ENCODE measurements around the gene EVX2. TPM values are rescaled to one million over a fixed set of nuclear protein-coding genes. Genes with fewer than 3 reads are reported as not detected.

Gene EVX2
- total RNA-seq, 2 experiments from 2014 or later, result not detected

DNA sequence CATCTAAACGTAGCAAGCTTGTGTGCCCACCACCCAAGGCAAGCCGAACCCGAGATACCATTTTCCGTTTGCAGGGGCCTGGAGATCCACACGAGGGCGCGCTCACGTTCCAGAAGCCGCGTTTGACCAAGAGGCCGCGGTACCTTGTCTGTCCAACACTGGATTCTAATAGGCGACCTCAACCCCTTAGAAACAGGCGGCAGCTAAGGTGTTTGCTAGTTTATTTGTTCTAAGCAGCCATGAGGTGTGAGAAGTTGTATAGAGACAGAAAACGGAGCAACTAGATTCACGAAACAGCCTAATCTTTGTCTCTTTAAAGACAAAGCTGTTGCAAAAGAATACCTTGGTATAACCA is 27.5 kb upstream of the EVX2 start:
- peaks cover 6% of the 10 kb centered on the region for H3K36me3 Mint-ChIP-seq (ENCODE audit: low read depth)
- no peak for DNase-seq
- H3K27ac Mint-ChIP-seq, result no peak overlapping the region

DNA sequence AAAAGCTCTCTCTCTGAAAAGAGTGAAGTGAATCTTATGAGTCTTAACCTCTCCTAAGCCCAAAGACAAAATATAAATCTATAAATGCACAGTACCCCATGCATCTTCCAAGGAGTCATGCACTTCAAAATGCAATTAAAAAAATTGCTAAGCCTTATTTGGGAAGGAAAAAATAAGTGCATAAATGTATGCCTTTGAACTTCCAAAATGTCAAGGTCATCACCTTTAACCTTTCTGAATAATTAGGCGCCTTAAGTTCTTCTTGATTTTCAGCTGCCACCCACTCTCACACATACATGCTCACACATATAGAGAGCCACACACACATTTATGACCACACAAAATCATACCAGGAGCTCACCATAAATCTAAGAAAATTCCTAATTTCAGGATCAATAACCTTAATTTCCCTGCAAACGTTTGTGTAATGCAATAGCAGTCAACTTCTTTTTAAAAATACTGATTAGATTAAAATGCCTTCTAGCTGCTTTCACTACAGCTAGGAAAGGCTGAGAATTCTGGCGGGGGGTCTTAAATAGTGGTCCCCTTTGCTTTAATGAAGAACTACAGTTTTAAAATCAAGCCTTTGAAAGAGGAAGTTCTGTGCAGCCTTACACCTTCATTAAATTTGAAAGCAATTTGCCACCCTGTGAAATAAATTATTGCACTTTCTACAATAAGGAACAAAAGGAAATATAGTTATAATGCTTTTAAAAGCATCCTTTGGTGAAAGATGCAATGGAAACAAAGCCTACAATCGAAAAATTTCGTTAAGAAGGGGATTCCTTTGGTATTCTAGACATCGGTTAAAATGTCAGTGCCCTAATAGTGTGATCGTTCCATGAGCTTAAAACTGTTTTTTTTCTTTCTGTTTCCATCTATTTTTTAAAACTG is 26.9 kb upstream of the EVX2 start:
- ATAC-seq (no peak), DNase-seq (no peak)
- H3K27ac Mint-ChIP-seq, result no peak overlapping the region

More for the DNA sequence above, 27.5 kb upstream of the EVX2 start:
- peaks cover 4% of the 10 kb centered on the region for H3K9me3 Mint-ChIP-seq (ENCODE audit: insufficient read depth)
- H3K4me3 Mint-ChIP-seq, result no peak overlapping the region
- H3K27me3 Mint-ChIP-seq (ENCODE audit: low read depth), result peaks cover 74% of the 10 kb centered on the region
- CTCF ChIA-PET, result interaction anchor here (0.7 to 2.3 kb wide), 9 partner anchors 9 to 50 kb away, joined by 3 to 8 read pairs (median 4); no protein-coding TSS in a partner anchor
- POLR2A ChIA-PET, result interaction anchor here (0.5 to 0.6 kb wide), 2 partner anchors 17 to 47 kb away, joined by 3 read pairs; no protein-coding TSS in a partner anchor
- no peak for ATAC-seq
- H3K4me1 Mint-ChIP-seq (ENCODE audit: low read depth), result peaks cover 8% of the 10 kb centered on the region

DNA sequence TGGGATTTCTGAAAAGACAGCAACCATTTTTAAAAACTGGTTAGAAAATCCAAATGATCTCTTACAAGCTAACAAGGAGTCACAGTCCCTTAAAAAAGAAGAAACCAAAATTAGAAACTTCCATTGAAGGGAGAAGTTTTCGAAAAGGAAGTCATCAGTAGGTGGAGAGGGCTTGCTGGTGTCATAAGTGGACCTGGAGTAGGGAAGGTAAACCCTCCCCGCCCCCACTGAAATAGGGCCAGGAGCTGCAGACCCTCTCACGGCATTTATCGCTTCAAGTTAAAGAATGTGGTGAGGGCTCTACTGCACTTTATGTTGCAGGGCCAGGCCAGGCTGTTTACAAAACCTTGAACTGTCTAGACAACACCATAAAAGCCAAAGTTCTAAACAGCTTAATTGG is 26.2 kb upstream of the EVX2 start:
- no peak for DNase-seq
- H3K27me3 Mint-ChIP-seq (ENCODE audit: low read depth), result peaks cover 80% of the 10 kb centered on the region
- ChIA-PET POLR2A (no interaction called here), CTCF (interaction anchor here (0.6 to 2.3 kb wide), 5 partner anchors 10 to 444 kb away, joined by 3 to 8 read pairs (median 3); no protein-coding TSS in a partner anchor)
- H3K36me3 Mint-ChIP-seq (ENCODE audit: low read depth), result peaks cover 9% of the 10 kb centered on the region
- ATAC-seq, result no peak
- H3K27ac Mint-ChIP-seq, result no peak overlapping the region
- H3K4me1 Mint-ChIP-seq (ENCODE audit: low read depth), result peaks cover 10% of the 10 kb centered on the region
- peaks cover 4% of the 10 kb centered on the region for H3K9me3 Mint-ChIP-seq (ENCODE audit: insufficient read depth)
- no peak overlapping the region for H3K4me3 Mint-ChIP-seq

More for the DNA sequence above, 26.9 kb upstream of the EVX2 start:
- no peak overlapping the region for H3K4me3 Mint-ChIP-seq
- peaks cover 9% of the 10 kb centered on the region for H3K36me3 Mint-ChIP-seq (ENCODE audit: low read depth)
- CTCF ChIA-PET, result interaction anchor here (0.6 to 2.3 kb wide), 12 partner anchors 8 to 444 kb away, joined by 3 to 8 read pairs (median 4); no protein-coding TSS in a partner anchor
- POLR2A ChIA-PET, result interaction anchor here (0.5 to 0.6 kb wide), 2 partner anchors 17 to 46 kb away, joined by 3 read pairs; no protein-coding TSS in a partner anchor
- peaks cover 77% of the 10 kb centered on the region for H3K27me3 Mint-ChIP-seq (ENCODE audit: low read depth)
- H3K9me3 Mint-ChIP-seq (ENCODE audit: insufficient read depth), result peaks cover 4% of the 10 kb centered on the region
- H3K4me1 Mint-ChIP-seq (ENCODE audit: low read depth), result peaks cover 10% of the 10 kb centered on the region

DNA sequence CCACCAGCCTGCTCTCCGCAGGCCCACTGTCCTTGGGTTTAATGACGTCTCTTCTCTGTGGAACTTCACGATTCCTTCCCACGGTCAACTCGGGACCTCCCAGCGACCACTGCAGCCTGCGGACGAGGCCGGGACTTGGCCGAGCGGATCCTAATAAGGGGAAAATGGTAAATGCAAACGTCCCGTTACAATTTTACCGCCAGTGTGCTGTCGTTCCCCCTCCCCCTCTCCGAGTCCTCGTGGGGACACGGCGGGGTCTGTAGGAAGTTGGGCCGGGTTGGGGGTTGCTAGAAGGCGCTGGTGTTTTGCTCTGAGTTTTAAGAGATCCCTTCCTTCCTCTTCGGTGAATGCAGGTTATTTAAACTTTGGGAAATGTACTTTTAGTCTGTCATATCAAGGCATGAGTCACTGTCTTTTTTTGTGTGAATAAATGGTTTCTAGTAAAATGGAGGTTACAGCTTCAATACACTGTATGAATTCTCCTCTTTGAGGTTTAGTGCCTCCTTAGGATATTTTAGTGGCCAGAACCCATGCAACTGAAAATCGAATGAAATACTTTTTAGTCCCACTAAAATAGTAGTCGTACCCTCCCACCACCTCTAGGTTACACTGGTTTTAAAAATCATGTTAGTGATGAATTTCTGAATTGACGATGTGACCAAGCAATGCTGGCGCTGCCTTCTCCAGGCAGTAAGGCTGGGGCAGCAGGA is 25.6 kb upstream of the EVX2 start:
- H3K4me3 Mint-ChIP-seq, result peak overlapping the region; percentile 1

DNA sequence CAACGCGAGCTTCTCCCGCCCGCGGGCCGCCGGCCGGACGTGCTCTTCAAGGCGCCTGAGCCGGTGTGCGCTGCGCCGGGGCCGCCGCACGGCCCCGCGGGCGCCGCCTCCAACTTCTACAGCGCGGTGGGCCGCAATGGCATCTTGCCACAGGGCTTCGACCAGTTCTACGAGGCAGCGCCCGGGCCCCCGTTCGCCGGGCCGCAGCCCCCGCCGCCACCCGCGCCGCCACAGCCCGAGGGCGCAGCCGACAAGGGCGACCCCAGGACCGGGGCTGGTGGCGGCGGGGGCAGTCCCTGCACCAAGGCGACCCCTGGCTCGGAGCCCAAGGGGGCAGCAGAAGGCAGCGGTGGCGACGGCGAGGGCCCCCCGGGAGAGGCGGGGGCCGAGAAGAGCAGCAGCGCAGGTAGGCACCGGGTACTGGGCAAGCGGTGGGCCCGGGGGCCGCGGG is 24.0 kb upstream of the EVX2 start:
- Mint-ChIP-seq H3K4me1 (ENCODE audit: low read depth) (peaks cover 10% of the 10 kb centered on the region), H3K36me3 (ENCODE audit: low read depth) (peaks cover 9% of the 10 kb centered on the region), H3K4me3 (no peak overlapping the region), H3K27ac (no peak overlapping the region), H3K27me3 (ENCODE audit: low read depth) (peaks cover 79% of the 10 kb centered on the region), H3K9me3 (ENCODE audit: insufficient read depth) (no peaks in the 10 kb centered on the region)
- no peak for DNase-seq
- ChIA-PET CTCF (no interaction called here), POLR2A (no interaction called here)
- no peak for ATAC-seq

More for the DNA sequence above, 25.6 kb upstream of the EVX2 start:
- peaks cover 80% of the 10 kb centered on the region for H3K27me3 Mint-ChIP-seq (ENCODE audit: low read depth)
- peaks cover 10% of the 10 kb centered on the region for H3K4me1 Mint-ChIP-seq (ENCODE audit: low read depth)
- ATAC-seq (no peak), DNase-seq (no peak)
- H3K27ac Mint-ChIP-seq, result peak overlapping the region; percentile 37
- peaks cover 4% of the 10 kb centered on the region for H3K9me3 Mint-ChIP-seq (ENCODE audit: insufficient read depth)
- POLR2A ChIA-PET, result no interaction called here
- CTCF ChIA-PET, result interaction anchor here (1.3 to 2.3 kb wide), 2 partner anchors 11 to 18 kb away, joined by 3 to 8 read pairs; no protein-coding TSS in a partner anchor
- H3K36me3 Mint-ChIP-seq (ENCODE audit: low read depth), result peaks cover 9% of the 10 kb centered on the region

DNA sequence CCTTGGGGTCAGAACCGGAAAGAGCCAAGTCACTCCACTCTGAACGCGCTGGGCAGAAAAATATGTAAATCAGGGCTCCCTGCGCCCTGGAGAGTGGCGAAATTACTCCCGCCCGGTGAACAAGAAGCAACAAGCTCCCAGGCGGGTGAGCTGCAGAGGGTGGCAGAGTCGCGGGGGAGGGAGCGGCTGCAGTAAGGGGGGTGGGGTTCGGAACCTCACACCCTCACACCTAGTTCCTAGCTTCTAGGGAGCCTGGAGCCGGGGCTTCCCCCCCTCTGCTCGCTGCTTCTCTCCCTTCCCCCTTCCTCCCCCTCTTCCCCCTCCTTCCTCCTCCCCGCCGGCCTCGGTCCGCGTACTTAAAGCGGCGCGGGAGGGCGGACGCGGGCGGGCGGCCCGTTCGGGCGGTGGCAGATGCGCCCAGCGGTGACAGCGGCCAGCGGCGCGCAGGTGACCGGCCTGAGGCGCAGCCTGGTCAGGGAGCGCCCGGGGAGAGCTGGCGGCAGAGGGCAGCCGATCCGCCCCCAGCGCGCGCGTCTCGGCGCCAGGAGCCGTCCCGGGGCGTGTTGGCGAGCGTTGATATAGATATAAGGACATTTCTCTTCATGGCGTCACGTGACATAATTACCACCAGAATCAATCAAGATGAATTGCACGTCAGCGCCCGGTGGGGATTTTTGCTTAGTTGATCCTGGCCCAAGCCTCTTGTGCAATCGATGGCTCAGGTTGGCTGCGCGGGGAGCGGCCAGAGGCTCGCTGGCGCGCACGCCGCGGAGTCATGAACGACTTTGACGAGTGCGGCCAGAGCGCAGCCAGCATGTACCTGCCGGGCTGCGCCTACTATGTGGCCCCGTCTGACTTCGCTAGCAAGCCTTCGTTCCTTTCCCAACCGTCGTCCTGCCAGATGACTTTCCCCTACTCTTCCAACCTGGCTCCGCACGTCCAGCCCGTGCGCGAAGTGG is 23.1 kb upstream of the EVX2 start, which contains the start of gene HOXD11:
Gene HOXD11, plus strand, starts transcription at position 700 of the 959 bp plus-strand sequence. Its CDS starts 76 bp downstream, at position 776.
- Mint-ChIP-seq H3K27ac (peak within 1 kb of the TSS; percentile 74), H3K4me3 (peak within 1 kb of the TSS; percentile 33), H3K36me3 (ENCODE audit: low read depth) (peaks cover 8% of the 10 kb centered on the region), H3K9me3 (ENCODE audit: insufficient read depth) (no peaks in the 10 kb centered on the region), H3K4me1 (ENCODE audit: low read depth) (peaks cover 10% of the 10 kb centered on the region), H3K27me3 (ENCODE audit: low read depth) (peaks cover 80% of the 10 kb centered on the region)
- DNase-seq, result no peak
- ChIA-PET CTCF (no interaction called here), POLR2A (no interaction called here)
- no peak for ATAC-seq

DNA sequence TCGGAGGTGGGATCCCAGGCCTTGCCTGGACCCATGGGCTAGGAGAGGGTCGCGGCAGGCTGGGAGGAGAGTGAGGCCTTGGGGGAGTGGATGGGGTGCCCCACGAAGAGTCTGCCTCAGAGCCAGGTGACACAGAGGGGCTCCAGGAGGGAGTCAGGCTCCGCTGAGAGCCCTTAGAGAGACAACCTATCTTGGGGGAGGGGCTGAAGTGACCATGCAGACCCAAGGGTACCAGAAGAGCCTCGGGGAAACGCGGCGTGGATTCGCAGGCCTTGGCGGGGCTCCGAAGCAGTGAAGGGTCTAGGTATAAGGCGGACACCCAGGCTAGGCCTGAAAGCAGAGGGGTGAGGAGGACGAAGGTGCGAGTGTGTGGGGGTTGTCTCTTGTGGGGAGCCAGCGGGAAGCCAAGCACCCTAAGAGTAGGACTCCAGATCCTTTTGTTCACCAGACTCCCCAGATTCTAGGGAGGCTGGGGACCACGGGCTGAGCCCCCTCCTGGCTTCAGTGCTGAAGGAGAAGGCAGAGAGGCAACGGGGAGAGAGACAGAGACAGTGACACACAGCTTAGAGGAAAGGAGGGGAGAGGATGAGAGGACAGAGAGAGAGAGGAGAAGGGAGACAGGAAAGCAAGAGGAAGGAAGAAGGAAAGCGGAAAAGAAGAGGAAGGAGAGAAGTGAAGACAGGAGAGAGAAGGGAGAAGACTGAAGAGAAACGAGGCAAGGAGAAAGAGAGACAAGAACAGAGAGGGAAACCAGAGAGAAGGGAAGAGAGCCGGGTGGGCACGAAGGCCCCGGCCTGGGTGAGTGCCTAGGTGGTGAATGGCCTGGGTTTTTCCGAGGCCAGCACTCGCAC is 22.2 kb upstream of the EVX2 start:
- ATAC-seq (no peak), DNase-seq (no peak)
- H3K36me3 Mint-ChIP-seq (ENCODE audit: low read depth), result peaks cover 6% of the 10 kb centered on the region
- peak overlapping the region; percentile 33 for H3K4me3 Mint-ChIP-seq
- peaks cover 80% of the 10 kb centered on the region for H3K27me3 Mint-ChIP-seq (ENCODE audit: low read depth)
- no peaks in the 10 kb centered on the region for H3K9me3 Mint-ChIP-seq (ENCODE audit: insufficient read depth)
- POLR2A ChIA-PET, result no interaction called here
- CTCF ChIA-PET, result no interaction called here
- H3K4me1 Mint-ChIP-seq (ENCODE audit: low read depth), result peaks cover 10% of the 10 kb centered on the region
- peak overlapping the region; percentile 74 for H3K27ac Mint-ChIP-seq

DNA sequence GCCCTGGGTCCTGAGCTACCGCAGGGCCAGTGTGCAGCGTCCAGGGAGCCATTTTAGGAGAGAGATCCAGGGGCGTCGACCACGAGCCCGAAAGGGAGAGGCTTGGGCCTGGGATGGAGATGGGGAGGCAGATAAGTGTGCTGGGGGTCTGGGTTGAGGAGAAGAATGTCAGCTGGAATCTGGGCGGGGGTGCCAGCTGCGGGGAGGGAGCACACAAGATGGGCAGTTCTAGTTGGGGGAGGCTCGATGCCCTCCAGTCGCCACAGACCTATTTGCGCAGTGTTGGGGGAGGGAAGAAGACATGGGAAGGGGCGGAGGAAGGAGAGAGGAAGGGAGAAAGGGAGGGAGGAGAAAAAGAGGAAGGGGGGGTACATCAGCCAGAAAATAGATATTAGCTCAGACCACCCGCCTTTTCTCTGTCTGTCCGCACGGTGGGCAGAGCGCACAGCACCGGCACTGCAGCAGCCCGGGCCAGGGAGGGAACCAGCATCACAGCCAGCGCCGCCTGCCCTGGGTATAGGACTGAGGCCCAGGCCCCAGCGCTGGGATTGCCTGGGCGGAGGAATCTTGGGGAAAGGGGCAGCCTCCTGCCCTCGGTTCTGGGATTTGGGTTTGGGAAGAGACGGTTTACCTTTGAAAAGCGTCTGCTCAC is 21.4 kb upstream of the EVX2 start:
- no peak overlapping the region for H3K4me3 Mint-ChIP-seq
- ATAC-seq (no peak), DNase-seq (no peak)
- peak overlapping the region; percentile 55 for H3K27ac Mint-ChIP-seq
- ChIA-PET CTCF (interaction anchor here (0.7 to 0.8 kb wide), 2 partner anchors 21 to 30 kb away, joined by 3 read pairs; no protein-coding TSS in a partner anchor), POLR2A (no interaction called here)
- H3K27me3 Mint-ChIP-seq (ENCODE audit: low read depth), result peaks cover 82% of the 10 kb centered on the region
- H3K4me1 Mint-ChIP-seq (ENCODE audit: low read depth), result peaks cover 10% of the 10 kb centered on the region
- peaks cover 6% of the 10 kb centered on the region for H3K36me3 Mint-ChIP-seq (ENCODE audit: low read depth)
- no peaks in the 10 kb centered on the region for H3K9me3 Mint-ChIP-seq (ENCODE audit: insufficient read depth)

DNA sequence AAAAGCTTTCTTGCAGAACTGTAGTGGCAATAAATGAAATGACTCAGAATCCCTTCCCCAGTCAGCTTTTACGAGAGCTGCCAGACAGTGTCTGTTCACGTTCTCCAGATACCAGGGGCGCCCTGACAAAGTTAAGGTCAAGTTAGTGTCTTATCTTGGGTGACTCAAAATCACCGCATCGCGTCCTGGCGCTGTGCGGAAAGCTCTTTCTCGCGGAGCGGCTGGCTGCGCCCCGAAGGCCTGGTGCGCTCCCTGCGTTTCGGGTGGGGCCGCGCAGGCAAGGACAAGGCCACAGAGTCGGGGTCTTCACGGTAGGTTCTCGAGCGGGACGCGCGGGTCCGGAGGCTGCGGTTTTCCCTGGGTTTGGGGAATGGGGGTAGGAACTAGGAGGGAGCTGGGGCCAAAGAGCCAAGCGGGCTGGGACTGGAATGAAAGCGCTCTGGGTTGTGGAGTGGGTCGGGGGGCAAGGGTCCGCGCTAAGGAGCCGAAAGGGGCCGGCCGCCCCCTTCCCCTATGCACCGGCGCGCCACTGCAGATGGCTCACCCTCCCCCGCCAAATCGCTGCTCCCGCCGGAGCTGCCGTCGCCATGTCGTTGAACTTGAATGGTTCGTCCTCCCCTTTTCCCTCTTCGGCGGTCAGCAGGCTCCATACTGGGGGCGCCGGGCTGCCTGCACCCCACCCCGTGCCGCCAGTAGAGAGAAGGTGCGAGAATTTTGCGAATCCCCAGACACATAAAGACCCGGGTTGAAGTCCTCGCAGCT is 20.7 kb upstream of the EVX2 start:
- peaks cover 79% of the 10 kb centered on the region for H3K27me3 Mint-ChIP-seq (ENCODE audit: low read depth)
- CTCF ChIA-PET, result interaction anchor here (0.7 to 1.1 kb wide), 3 partner anchors 22 to 29 kb away, joined by 3 to 4 read pairs (median 3); no protein-coding TSS in a partner anchor
- no peaks in the 10 kb centered on the region for H3K9me3 Mint-ChIP-seq (ENCODE audit: insufficient read depth)
- peaks cover 10% of the 10 kb centered on the region for H3K4me1 Mint-ChIP-seq (ENCODE audit: low read depth)
- no peak overlapping the region for H3K4me3 Mint-ChIP-seq
- peaks cover 7% of the 10 kb centered on the region for H3K36me3 Mint-ChIP-seq (ENCODE audit: low read depth)
- POLR2A ChIA-PET, result interaction anchor here (1.0 kb wide), 1 partner anchor 10 kb away, joined by 3 read pairs; no protein-coding TSS in a partner anchor
- no peak overlapping the region for H3K27ac Mint-ChIP-seq
- ATAC-seq, result no peak
- no peak for DNase-seq

All from activated CD8-positive, alpha-beta T cell treated with anti-CD3 and anti-CD28 coated beads, Interleukin-2, amount 10 ng/mL, durations not matched to agents 7 days and 5 days (primary cell).